Activated naive CD8-positive, alpha-beta T cell treated with anti-CD3 and anti-CD28 coated beads for 36 hours (primary cell): ENCODE results near the gene RSPO1. TPM values are rescaled to one million over a fixed set of nuclear protein-coding genes. Genes with fewer than 3 reads are reported as not detected.

Experiments used
- DNase-seq: peaks from one replicate; pipeline ENCODE4 v3.0.0; 2021
- H3K27ac Mint-ChIP-seq: one replicate; pipeline ENCODE4 v1.8.0; 2022; ENCODE audit warnings: mild to moderate bottlenecking, moderate library complexity, mixed read lengths
- H3K27me3 Mint-ChIP-seq: one replicate; pipeline ENCODE4 v1.8.0; 2022; ENCODE audit warnings: mild to moderate bottlenecking, mixed read lengths
- H3K36me3 Mint-ChIP-seq: one replicate; pipeline ENCODE4 v1.8.0; 2021; ENCODE audit warnings: mild to moderate bottlenecking, mixed read lengths
- H3K4me1 Mint-ChIP-seq: one replicate; pipeline ENCODE4 v1.8.0; 2021; ENCODE audit warnings: mixed read lengths
- H3K4me3 Mint-ChIP-seq: one replicate; pipeline ENCODE4 v1.8.0; 2022; ENCODE audit warnings: mild to moderate bottlenecking, moderate library complexity, mixed read lengths
- H3K9me3 Mint-ChIP-seq: one replicate; pipeline ENCODE4 v1.8.0; 2022; ENCODE audit warnings: mixed read lengths
- total RNA-seq, 2 experiments: library from RNA; stranded (reverse); gene quantifications; one replicate each; pipeline ENCODE4 v1.2.3, GENCODE V29; 2021

RSPO1 gene
- total RNA-seq, 2 experiments from 2014 or later: not detected

- Mint-ChIP-seq H3K9me3 (no peaks in the 10 kb centered on the region), H3K27ac (no peak overlapping the region), H3K27me3 (peaks cover 53% of the 10 kb centered on the region), H3K4me1 (peaks cover 10% of the 10 kb centered on the region), H3K36me3 (no peaks in the 10 kb centered on the region), H3K4me3 (no peak overlapping the region)
- no peak for DNase-seq
Observed at GRCh38 chr1:37636435-37636834, 1.7 kb upstream of the RSPO1 start.

- H3K4me3 Mint-ChIP-seq: no peak overlapping the region
- H3K36me3 Mint-ChIP-seq: no peaks in the 10 kb centered on the region
- peaks cover 10% of the 10 kb centered on the region for H3K4me1 Mint-ChIP-seq
- H3K27me3 Mint-ChIP-seq: peaks cover 65% of the 10 kb centered on the region
- no peak overlapping the region for H3K27ac Mint-ChIP-seq
- no peaks in the 10 kb centered on the region for H3K9me3 Mint-ChIP-seq
- no peak for DNase-seq
Observed at GRCh38 chr1:37634992-37635902, 555 bp upstream of the RSPO1 start.

GRCh38 chr1:37633938-37634243 is 801 bp downstream of the RSPO1 start:
- no peak overlapping the region for H3K27ac Mint-ChIP-seq
- H3K36me3 Mint-ChIP-seq: no peaks in the 10 kb centered on the region
- no peak for DNase-seq
- H3K4me3 Mint-ChIP-seq: no peak overlapping the region
- no peaks in the 10 kb centered on the region for H3K9me3 Mint-ChIP-seq
- peaks cover 10% of the 10 kb centered on the region for H3K4me1 Mint-ChIP-seq
- H3K27me3 Mint-ChIP-seq: peaks cover 77% of the 10 kb centered on the region

- Mint-ChIP-seq H3K27ac (no peak overlapping the region), H3K36me3 (no peaks in the 10 kb centered on the region), H3K9me3 (no peaks in the 10 kb centered on the region), H3K4me1 (peaks cover 10% of the 10 kb centered on the region), H3K27me3 (peaks cover 82% of the 10 kb centered on the region), H3K4me3 (no peak overlapping the region)
- no peak for DNase-seq
Observed at GRCh38 chr1:37633040-37633937, 1.4 kb downstream of the RSPO1 start.

- H3K27ac Mint-ChIP-seq: no peak overlapping the region
- DNase-seq: no peak
- no peak overlapping the region for H3K4me3 Mint-ChIP-seq
- H3K36me3 Mint-ChIP-seq: no peaks in the 10 kb centered on the region
- peaks cover 86% of the 10 kb centered on the region for H3K27me3 Mint-ChIP-seq
- H3K9me3 Mint-ChIP-seq: no peaks in the 10 kb centered on the region
- H3K4me1 Mint-ChIP-seq: peaks cover 10% of the 10 kb centered on the region
Observed at GRCh38 chr1:37631036-37631435, 3.7 kb downstream of the RSPO1 start.

- H3K9me3 Mint-ChIP-seq: no peaks in the 10 kb centered on the region
- peaks cover 8% of the 10 kb centered on the region for H3K4me1 Mint-ChIP-seq
- DNase-seq: no peak
- H3K27ac Mint-ChIP-seq: no peak overlapping the region
- peaks cover 83% of the 10 kb centered on the region for H3K27me3 Mint-ChIP-seq
- no peaks in the 10 kb centered on the region for H3K36me3 Mint-ChIP-seq
- H3K4me3 Mint-ChIP-seq: no peak overlapping the region
Observed at GRCh38 chr1:37630426-37631028, 4.2 kb downstream of the RSPO1 start.

GRCh38 chr1:37629726-37630425 is 4.8 kb downstream of the RSPO1 start:
- Mint-ChIP-seq H3K4me1 (peaks cover 4% of the 10 kb centered on the region), H3K4me3 (no peak overlapping the region), H3K9me3 (no peaks in the 10 kb centered on the region), H3K27ac (no peak overlapping the region), H3K27me3 (peaks cover 82% of the 10 kb centered on the region), H3K36me3 (no peaks in the 10 kb centered on the region)
- DNase-seq: no peak

GRCh38 chr1:37629008-37629407 is 5.7 kb downstream of the RSPO1 start:
- Mint-ChIP-seq H3K9me3 (no peaks in the 10 kb centered on the region), H3K4me3 (no peak overlapping the region), H3K27me3 (peaks cover 82% of the 10 kb centered on the region), H3K4me1 (peaks cover 2% of the 10 kb centered on the region), H3K36me3 (no peaks in the 10 kb centered on the region), H3K27ac (no peak overlapping the region)
- DNase-seq: no peak

GRCh38 chr1:37628026-37628556 is 6.6 kb downstream of the RSPO1 start:
- Mint-ChIP-seq H3K36me3 (no peaks in the 10 kb centered on the region), H3K27ac (no peak overlapping the region), H3K27me3 (peaks cover 73% of the 10 kb centered on the region), H3K9me3 (no peaks in the 10 kb centered on the region), H3K4me1 (peaks cover 2% of the 10 kb centered on the region), H3K4me3 (no peak overlapping the region)
- DNase-seq: no peak

- H3K36me3 Mint-ChIP-seq: no peaks in the 10 kb centered on the region
- H3K27ac Mint-ChIP-seq: no peak overlapping the region
Observed at GRCh38 chr1:37622131-37622530, 12.6 kb downstream of the RSPO1 start.

GRCh38 chr1:37621326-37621870 is 13.3 kb downstream of the RSPO1 start:
- H3K4me3 Mint-ChIP-seq: no peak overlapping the region
- peaks cover 41% of the 10 kb centered on the region for H3K27me3 Mint-ChIP-seq
- no peaks in the 10 kb centered on the region for H3K9me3 Mint-ChIP-seq
- DNase-seq: no peak
- no peaks in the 10 kb centered on the region for H3K36me3 Mint-ChIP-seq
- H3K4me1 Mint-ChIP-seq: no peaks in the 10 kb centered on the region
- H3K27ac Mint-ChIP-seq: no peak overlapping the region

More at GRCh38 chr1:37622131-37622530, 12.6 kb downstream of the RSPO1 start:
- Mint-ChIP-seq H3K9me3 (no peaks in the 10 kb centered on the region), H3K27me3 (peaks cover 43% of the 10 kb centered on the region), H3K4me1 (no peaks in the 10 kb centered on the region), H3K4me3 (no peak overlapping the region)
- DNase-seq: no peak

GRCh38 chr1:37620707-37621106 is 14.0 kb downstream of the RSPO1 start:
- no peak for DNase-seq
- Mint-ChIP-seq H3K4me3 (no peak overlapping the region), H3K9me3 (no peaks in the 10 kb centered on the region), H3K27ac (no peak overlapping the region), H3K36me3 (no peaks in the 10 kb centered on the region), H3K4me1 (no peaks in the 10 kb centered on the region), H3K27me3 (peaks cover 40% of the 10 kb centered on the region)

- Mint-ChIP-seq H3K36me3 (no peaks in the 10 kb centered on the region), H3K27me3 (peaks cover 37% of the 10 kb centered on the region), H3K4me1 (no peaks in the 10 kb centered on the region), H3K9me3 (no peaks in the 10 kb centered on the region), H3K27ac (no peak overlapping the region), H3K4me3 (no peak overlapping the region)
- no peak for DNase-seq
Observed at GRCh38 chr1:37616330-37616729, 18.4 kb downstream of the RSPO1 start.

- Mint-ChIP-seq H3K9me3 (no peaks in the 10 kb centered on the region), H3K27ac (no peak overlapping the region), H3K27me3 (peaks cover 31% of the 10 kb centered on the region)
Observed at GRCh38 chr1:37614105-37614504, 20.6 kb downstream of the RSPO1 start.

More at GRCh38 chr1:37614105-37614504, 20.6 kb downstream of the RSPO1 start:
- Mint-ChIP-seq H3K36me3 (no peaks in the 10 kb centered on the region), H3K4me3 (no peak overlapping the region), H3K4me1 (no peaks in the 10 kb centered on the region)
- no peak for DNase-seq
